ENCODE results near the gene OSTF1.

OSTF1 gene

DNA sequence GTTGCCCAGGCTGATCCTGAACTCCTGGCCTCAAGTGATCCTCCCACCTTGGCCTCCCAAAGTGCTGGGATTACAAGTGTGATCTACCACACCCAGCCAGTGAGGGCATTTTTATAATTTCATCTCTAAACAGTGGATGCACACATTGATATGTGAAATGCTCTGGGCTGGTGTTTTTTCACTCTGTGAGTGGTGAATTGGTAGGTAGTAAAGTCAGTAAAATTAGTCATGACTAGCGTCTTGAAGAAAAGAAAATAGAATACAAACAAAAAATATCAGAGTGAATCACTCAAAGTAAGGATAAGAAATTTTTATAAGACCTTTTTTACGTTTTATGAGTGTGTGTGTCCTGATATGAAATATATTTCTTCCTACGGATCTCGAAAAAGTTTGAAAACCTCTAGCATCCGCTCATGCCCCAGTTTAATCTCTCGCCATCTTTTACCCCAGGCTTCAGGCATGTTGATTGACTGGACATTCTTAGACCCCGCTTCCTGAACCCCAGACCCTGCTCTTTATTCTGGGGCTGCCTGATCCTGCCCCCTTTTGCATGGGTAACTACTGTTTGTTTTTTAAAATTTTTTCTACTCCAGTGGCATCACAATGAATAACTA, 14.0 kb downstream of the OSTF1 start:
- Mint-ChIP-seq H3K4me3 (no peak overlapping the region), H3K27ac (peak overlapping the region; percentile 63), H3K27me3 (no peaks in the 10 kb centered on the region), H3K4me1 (peaks cover 73% of the 10 kb centered on the region), H3K36me3 (peaks cover 14% of the 10 kb centered on the region), H3K9me3 (no peaks in the 10 kb centered on the region)

DNA sequence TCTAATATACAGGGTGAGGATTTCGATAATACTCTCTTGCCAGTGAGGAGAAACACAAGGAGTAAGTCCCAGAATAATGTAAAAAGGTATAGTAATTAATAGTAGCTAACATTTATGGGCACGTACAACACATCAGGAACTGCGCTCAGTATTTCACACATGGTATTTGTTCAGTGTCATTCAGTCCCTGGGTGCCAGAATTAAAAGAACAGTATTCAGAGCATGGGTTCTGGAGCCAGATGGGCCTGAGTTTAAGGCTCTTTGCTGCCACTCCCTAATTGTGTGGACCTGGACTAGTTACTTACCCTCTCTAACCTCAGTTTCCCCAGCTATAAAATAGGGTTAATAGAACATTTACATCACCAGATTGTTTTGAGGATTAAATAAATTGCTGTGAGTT, 16.3 kb downstream of the OSTF1 start:
- Mint-ChIP-seq H3K4me1 (peaks cover 77% of the 10 kb centered on the region), H3K9me3 (no peaks in the 10 kb centered on the region), H3K27me3 (no peaks in the 10 kb centered on the region), H3K4me3 (no peak overlapping the region), H3K36me3 (peaks cover 12% of the 10 kb centered on the region), H3K27ac (no peak overlapping the region)

DNA sequence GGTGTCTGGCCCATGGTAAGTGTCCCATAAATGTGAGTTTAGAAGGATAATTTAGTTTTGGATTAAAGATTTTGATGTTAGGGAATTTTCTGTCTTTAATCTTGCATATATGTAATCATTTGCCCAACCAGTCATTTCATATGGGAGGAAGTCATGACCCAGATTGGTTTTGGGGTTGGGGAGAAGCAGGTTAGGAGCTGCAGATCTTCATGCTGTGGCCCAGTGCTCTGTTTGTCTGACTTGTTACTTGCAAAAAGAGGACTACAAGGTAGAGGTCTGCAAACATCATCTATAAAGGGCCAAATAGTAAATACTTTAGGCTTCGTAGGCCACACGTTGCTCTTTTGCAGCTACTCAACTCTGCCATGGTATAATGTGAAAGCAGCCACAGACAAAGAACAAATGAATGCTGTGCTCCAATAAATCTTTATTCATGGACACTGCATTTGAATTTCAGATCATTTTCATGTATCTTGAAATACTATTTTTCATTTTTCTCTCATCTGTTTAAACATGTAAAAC, 16.8 kb downstream of the OSTF1 start:
- Mint-ChIP-seq H3K27ac (peak overlapping the region; percentile 26), H3K36me3 (peaks cover 12% of the 10 kb centered on the region), H3K4me1 (peaks cover 76% of the 10 kb centered on the region), H3K4me3 (no peak overlapping the region), H3K27me3 (no peaks in the 10 kb centered on the region), H3K9me3 (no peaks in the 10 kb centered on the region)

GRCh38 chr9:75105841-75106240, 17.5 kb downstream of the OSTF1 start:
- H3K36me3 Mint-ChIP-seq, result peaks cover 13% of the 10 kb centered on the region
- no peaks in the 10 kb centered on the region for H3K9me3 Mint-ChIP-seq
- H3K4me3 Mint-ChIP-seq, result no peak overlapping the region
- H3K27ac Mint-ChIP-seq, result peak overlapping the region; percentile 19
- peaks cover 80% of the 10 kb centered on the region for H3K4me1 Mint-ChIP-seq
- no peaks in the 10 kb centered on the region for H3K27me3 Mint-ChIP-seq

DNA sequence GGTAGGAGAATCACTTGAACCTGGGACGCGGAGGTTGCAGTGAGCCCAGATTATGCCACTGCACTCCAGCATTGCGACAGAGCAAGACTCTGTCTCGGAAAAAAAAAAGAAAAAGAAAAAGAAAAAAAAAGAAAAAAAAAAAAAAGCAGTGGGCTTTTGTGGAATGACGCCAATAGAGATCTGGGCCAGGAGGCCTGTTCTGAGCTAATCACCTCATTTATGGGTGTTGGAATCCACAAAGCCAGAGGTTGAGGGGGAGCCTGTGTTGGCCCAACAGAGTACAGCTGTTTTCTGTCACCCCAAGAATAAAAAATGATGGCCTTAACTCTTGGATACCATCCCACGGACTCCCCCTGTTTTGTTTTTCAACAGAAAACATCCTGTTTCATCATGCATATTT, 18.5 kb downstream of the OSTF1 start:
- Mint-ChIP-seq H3K4me3 (no peak overlapping the region), H3K9me3 (no peaks in the 10 kb centered on the region), H3K36me3 (peaks cover 13% of the 10 kb centered on the region), H3K27ac (no peak overlapping the region), H3K27me3 (no peaks in the 10 kb centered on the region), H3K4me1 (peaks cover 79% of the 10 kb centered on the region)

DNA sequence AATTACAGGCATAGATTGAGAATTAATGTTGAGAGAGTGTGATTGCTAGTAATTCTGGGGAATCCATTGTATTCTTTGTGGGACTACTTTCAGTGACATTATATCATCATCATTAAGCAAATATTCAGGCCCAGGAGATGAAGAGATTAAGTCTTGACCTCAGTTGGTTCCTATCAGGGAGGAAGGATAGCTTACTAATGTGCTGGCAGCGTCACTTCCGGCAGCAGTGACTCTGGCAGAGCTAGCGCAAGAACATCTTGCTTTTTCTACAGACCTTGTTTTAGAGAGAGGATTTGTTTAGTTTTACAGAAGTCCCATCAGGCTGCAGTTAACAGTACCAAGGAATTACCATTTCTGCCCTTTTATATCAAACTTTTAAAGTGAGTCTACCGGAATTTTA, 20.3 kb downstream of the OSTF1 start:
- peaks cover 79% of the 10 kb centered on the region for H3K4me1 Mint-ChIP-seq
- no peak overlapping the region for H3K27ac Mint-ChIP-seq
- H3K4me3 Mint-ChIP-seq, result no peak overlapping the region
- peaks cover 8% of the 10 kb centered on the region for H3K36me3 Mint-ChIP-seq
- no peaks in the 10 kb centered on the region for H3K27me3 Mint-ChIP-seq
- H3K9me3 Mint-ChIP-seq, result no peaks in the 10 kb centered on the region

- Mint-ChIP-seq H3K36me3 (peaks cover 8% of the 10 kb centered on the region), H3K27me3 (no peaks in the 10 kb centered on the region), H3K27ac (no peak overlapping the region), H3K4me3 (no peak overlapping the region), H3K9me3 (no peaks in the 10 kb centered on the region), H3K4me1 (peaks cover 80% of the 10 kb centered on the region)
Observed at GRCh38 chr9:75109210-75109839, 21.0 kb downstream of the OSTF1 start.

GRCh38 chr9:75111019-75111622, 22.8 kb downstream of the OSTF1 start:
- peaks cover 67% of the 10 kb centered on the region for H3K4me1 Mint-ChIP-seq
- no peaks in the 10 kb centered on the region for H3K9me3 Mint-ChIP-seq
- H3K27ac Mint-ChIP-seq, result no peak overlapping the region
- H3K36me3 Mint-ChIP-seq, result peaks cover 7% of the 10 kb centered on the region
- no peak overlapping the region for H3K4me3 Mint-ChIP-seq
- no peaks in the 10 kb centered on the region for H3K27me3 Mint-ChIP-seq

DNA sequence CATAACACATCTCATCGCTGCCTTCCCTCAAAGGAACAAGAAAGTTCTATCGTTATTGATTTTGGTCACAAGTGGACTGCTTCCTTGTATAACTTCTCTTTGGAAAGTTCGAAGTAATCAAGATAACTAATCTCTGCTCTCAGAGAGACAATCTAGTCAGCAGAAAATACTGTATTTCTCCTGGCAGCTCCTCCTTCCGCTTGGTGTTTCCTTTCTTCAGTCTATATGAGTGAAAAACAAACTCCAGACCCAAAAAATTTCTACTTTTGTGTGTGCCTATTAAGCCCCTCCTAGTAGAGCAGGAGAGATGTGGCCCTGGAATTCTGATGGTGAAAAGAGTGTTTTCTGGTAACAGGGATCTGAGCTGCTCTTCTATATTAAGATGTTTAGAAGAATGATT, 24.5 kb downstream of the OSTF1 start:
- peaks cover 7% of the 10 kb centered on the region for H3K36me3 Mint-ChIP-seq
- peaks cover 69% of the 10 kb centered on the region for H3K4me1 Mint-ChIP-seq
- H3K4me3 Mint-ChIP-seq, result no peak overlapping the region
- no peaks in the 10 kb centered on the region for H3K27me3 Mint-ChIP-seq
- H3K9me3 Mint-ChIP-seq, result no peaks in the 10 kb centered on the region
- H3K27ac Mint-ChIP-seq, result peak overlapping the region; percentile 87

- H3K4me1 Mint-ChIP-seq, result peaks cover 61% of the 10 kb centered on the region
- H3K27me3 Mint-ChIP-seq, result no peaks in the 10 kb centered on the region
- no peak overlapping the region for H3K4me3 Mint-ChIP-seq
- H3K9me3 Mint-ChIP-seq, result no peaks in the 10 kb centered on the region
- H3K36me3 Mint-ChIP-seq, result peaks cover 25% of the 10 kb centered on the region
- peak overlapping the region; percentile 75 for H3K27ac Mint-ChIP-seq
Observed at GRCh38 chr9:75116306-75116705, 28.0 kb downstream of the OSTF1 start.

- Mint-ChIP-seq H3K27me3 (no peaks in the 10 kb centered on the region), H3K4me3 (no peak overlapping the region), H3K9me3 (no peaks in the 10 kb centered on the region), H3K4me1 (peaks cover 64% of the 10 kb centered on the region), H3K36me3 (peaks cover 28% of the 10 kb centered on the region), H3K27ac (no peak overlapping the region)
Observed at GRCh38 chr9:75117564-75117963, 29.2 kb downstream of the OSTF1 start.

DNA sequence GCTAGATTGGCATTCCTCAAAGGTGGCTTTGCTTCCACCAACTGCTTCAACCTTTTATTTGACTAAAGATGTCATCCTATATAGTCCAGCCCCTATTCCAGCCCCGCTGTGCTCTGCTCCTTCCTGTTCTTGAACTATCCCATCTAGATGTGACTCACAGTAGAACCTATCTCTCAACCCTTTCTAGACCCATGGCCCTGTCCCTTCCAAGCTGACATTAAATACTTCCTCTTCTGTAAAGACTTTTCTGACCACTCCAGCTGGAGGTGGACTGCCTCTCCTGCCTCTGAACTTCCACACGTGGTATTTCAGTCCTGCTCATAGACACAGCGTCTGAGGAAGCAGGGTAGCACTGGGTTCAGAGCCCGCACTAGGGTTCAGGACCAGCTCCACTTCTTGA, 32.4 kb downstream of the OSTF1 start:
- no peak overlapping the region for H3K4me3 Mint-ChIP-seq
- peak overlapping the region; percentile 23 for H3K27ac Mint-ChIP-seq
- H3K4me1 Mint-ChIP-seq, result peaks cover 64% of the 10 kb centered on the region
- peaks cover 31% of the 10 kb centered on the region for H3K36me3 Mint-ChIP-seq
- H3K9me3 Mint-ChIP-seq, result no peaks in the 10 kb centered on the region
- H3K27me3 Mint-ChIP-seq, result no peaks in the 10 kb centered on the region

GRCh38 chr9:75121914-75122558, 33.7 kb downstream of the OSTF1 start:
- Mint-ChIP-seq H3K27ac (peak overlapping the region; percentile 82), H3K4me1 (peaks cover 61% of the 10 kb centered on the region), H3K36me3 (peaks cover 31% of the 10 kb centered on the region), H3K4me3 (no peak overlapping the region), H3K27me3 (no peaks in the 10 kb centered on the region), H3K9me3 (no peaks in the 10 kb centered on the region)

DNA sequence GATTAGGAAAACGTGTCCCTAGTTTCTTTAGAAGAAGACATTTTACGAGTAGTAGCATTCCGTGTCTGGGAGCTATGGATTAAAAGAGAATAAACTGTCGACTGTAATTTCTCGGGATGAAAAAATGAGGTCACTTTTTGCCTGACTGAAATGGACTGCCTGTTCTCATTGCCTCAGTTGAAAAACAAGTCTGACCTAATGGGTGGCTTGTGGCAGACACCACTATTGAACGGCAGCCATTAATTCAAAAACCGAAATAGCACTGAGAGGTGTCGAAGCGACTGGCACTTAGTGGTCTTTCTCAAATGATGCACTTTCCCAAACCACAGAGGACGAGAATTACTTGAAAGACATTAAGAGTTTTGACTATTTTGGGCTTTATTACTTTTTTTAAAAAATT, 35.4 kb downstream of the OSTF1 start:
- no peak overlapping the region for H3K27ac Mint-ChIP-seq
- peaks cover 56% of the 10 kb centered on the region for H3K4me1 Mint-ChIP-seq
- H3K27me3 Mint-ChIP-seq, result no peaks in the 10 kb centered on the region
- no peak overlapping the region for H3K4me3 Mint-ChIP-seq
- H3K9me3 Mint-ChIP-seq, result no peaks in the 10 kb centered on the region
- H3K36me3 Mint-ChIP-seq, result peaks cover 22% of the 10 kb centered on the region

DNA sequence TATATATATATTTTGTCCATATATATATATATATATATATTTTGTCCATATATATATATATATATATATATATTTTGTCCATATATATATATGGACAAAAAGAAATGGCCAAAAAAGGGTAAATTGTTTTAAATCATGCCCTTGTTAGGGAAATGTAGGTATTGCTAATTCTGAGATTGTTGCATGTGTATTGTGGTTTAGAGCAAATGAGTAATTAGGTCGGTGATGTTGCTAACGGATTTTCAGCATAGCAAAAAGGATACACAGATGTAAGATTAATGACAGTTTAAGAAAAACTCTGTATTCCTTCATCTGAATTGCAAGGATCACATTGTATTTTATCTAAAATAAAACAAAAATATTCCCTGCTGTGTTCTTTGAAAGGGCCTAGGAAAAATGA, 40.2 kb downstream of the OSTF1 start:
- H3K4me1 Mint-ChIP-seq, result peaks cover 68% of the 10 kb centered on the region

DNA sequence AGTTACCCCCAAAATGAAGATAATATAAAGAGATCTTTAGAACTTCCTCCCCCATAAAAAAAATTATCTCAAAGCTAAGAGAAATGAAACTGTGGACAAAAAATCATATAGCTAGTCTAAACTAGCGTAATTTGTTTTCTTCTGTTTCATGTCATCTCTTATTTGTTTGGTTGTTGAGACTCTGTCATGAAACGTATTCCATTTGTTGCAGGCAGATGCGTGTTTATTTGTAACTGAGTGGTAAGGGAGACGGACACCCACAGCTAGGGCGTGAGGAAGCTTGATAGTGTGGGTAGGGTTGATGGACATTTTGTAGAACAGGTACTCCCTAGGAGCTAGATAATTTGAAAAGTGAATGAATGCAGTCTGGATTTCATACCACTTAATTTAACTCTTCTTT, 41.9 kb downstream of the OSTF1 start:
- Mint-ChIP-seq H3K9me3 (no peaks in the 10 kb centered on the region), H3K4me3 (no peak overlapping the region), H3K36me3 (peaks cover 26% of the 10 kb centered on the region), H3K27ac (peak overlapping the region; percentile 39), H3K27me3 (no peaks in the 10 kb centered on the region), H3K4me1 (peaks cover 59% of the 10 kb centered on the region)

More for the DNA sequence above, 40.2 kb downstream of the OSTF1 start:
- no peaks in the 10 kb centered on the region for H3K9me3 Mint-ChIP-seq
- peaks cover 22% of the 10 kb centered on the region for H3K36me3 Mint-ChIP-seq
- H3K4me3 Mint-ChIP-seq, result no peak overlapping the region
- H3K27ac Mint-ChIP-seq, result no peak overlapping the region
- no peaks in the 10 kb centered on the region for H3K27me3 Mint-ChIP-seq

Data from activated naive CD4-positive, alpha-beta T cell treated with anti-CD3 and anti-CD28 coated beads, Interleukin-2, amount 50 U/mL, for 24 hours (primary cell).